ENCODE measurements around the gene CD99L2. TPM values are rescaled to one million over a fixed set of nuclear protein-coding genes. Genes with fewer than 3 reads are reported as not detected.

CD99L2 gene
- total RNA-seq, 4 donors from 2014 or later, result 97.2 to 122 (median 112) TPM

DNA sequence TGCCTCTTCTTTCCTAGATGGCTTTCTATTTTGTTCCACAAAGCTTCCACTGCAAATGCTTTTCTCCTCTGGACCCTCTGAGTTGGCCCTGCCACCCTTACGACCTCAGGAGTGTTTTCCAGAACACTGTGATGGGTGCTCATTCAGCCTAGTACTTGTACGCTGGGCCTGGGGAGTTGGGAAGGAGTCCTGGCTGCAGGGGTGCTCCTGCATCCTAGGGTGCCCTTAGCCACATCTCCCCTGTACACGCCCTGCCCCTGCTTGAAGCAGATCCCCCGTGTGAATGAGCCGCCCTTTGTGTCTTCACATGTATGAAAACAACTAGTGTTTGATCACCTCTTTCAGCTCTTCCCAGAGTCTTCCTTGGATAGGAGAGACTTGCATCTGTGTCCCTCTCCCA is 141.1 kb downstream of the CD99L2 start:
- TF ChIP-seq, protein P1, sequence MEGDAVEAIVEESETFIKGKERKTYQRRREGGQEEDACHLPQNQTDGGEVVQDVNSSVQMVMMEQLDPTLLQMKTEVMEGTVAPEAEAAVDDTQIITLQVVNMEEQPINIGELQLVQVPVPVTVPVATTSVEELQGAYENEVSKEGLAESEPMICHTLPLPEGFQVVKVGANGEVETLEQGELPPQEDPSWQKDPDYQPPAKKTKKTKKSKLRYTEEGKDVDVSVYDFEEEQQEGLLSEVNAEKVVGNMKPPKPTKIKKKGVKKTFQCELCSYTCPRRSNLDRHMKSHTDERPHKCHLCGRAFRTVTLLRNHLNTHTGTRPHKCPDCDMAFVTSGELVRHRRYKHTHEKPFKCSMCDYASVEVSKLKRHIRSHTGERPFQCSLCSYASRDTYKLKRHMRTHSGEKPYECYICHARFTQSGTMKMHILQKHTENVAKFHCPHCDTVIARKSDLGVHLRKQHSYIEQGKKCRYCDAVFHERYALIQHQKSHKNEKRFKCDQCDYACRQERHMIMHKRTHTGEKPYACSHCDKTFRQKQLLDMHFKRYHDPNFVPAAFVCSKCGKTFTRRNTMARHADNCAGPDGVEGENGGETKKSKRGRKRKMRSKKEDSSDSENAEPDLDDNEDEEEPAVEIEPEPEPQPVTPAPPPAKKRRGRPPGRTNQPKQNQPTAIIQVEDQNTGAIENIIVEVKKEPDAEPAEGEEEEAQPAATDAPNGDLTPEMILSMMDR (IDR thresholded peaks at IDR 0.05), result no peak
- no peak for TF ChIP-seq EP300 (IDR thresholded peaks at IDR 0.05)
- TF ChIP-seq POLR2A (IDR thresholded peaks at IDR 0.05), result no peak
- Histone ChIP-seq H3K36me3 (peaks cover 0 to 25% (median 0%) of the 10 kb centered on the region in 3 donors), H3K4me1 (no peaks in the 10 kb centered on the region), H3K27me3 (no peaks in the 10 kb centered on the region), H3K9me3 (no peaks in the 10 kb centered on the region), H3K4me3 (no peak overlapping the region), H3K27ac (no peak overlapping the region)
- no peak for DNase-seq (ENCODE audit: low spot score in 2 of 2)
- 86 to 95% methylated on average over 2 to 5 of the region's 5 CpGs for WGBS, 2 donors

DNA sequence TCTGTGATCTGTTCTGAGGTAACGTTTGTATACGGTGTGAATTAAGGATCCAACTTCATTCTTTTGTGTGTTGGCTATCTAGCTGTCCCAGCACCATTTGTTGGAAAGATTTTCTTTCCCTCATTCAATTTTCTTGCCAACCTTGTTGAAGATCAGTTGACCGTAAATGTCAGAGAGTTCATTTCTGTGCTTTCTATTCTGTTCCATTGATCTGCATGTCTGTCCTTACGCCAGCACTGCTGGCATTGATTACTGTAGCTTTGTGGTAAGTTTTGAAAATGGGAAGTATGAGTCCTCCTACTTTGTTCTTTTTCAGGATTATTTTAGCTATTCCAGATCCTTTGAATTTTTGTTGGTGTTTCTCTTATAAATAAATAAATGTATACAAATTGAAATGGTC is 144.5 kb downstream of the CD99L2 start:
- Histone ChIP-seq H3K9me3 (no peaks in the 10 kb centered on the region), H3K27ac (no peak overlapping the region), H3K27me3 (no peaks in the 10 kb centered on the region), H3K4me3 (no peak overlapping the region), H3K36me3 (peaks cover 0 to 41% (median 0%) of the 10 kb centered on the region in 3 donors), H3K4me1 (no peaks in the 10 kb centered on the region)
- whole genome bisulfite sequencing, 2 donors, result 90 to 97% methylated on average over 4 of the region's 4 CpGs
- DNase-seq (ENCODE audit: low spot score in 2 of 2), result no peak
- TF ChIP-seq, protein P1 (IDR thresholded peaks at IDR 0.05), result no peak
- TF ChIP-seq POLR2A (IDR thresholded peaks at IDR 0.05), result no peak
- TF ChIP-seq EP300 (IDR thresholded peaks at IDR 0.05), result no peak

DNA sequence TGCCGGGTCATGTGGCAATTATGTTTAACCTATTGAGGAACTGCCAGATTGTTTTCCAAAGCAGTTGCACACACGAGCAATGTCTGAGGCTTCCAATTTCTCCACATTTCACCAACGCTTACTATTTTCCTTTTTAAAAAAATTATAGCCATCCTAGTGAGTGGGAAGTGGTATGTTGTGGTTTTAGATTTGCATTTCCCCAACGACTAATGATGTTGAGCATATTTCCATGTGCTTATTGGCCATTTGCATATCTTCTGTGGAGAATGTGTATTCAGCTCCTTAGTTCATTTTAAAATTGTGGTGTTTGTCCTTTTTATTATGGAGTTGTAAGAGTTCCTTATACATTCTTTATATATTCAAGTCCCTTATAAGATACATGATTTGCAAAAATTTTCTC is 145.1 kb downstream of the CD99L2 start:
- WGBS, 2 donors, result 71 to 83% methylated on average over 4 of the region's 4 CpGs
- no peak overlapping the region for H3K27ac ChIP-seq
- no peak for TF ChIP-seq POLR2A (IDR thresholded peaks at IDR 0.05)
- TF ChIP-seq, protein P1 (IDR thresholded peaks at IDR 0.05), result no peak
- no peak for TF ChIP-seq EP300 (IDR thresholded peaks at IDR 0.05)

DNA sequence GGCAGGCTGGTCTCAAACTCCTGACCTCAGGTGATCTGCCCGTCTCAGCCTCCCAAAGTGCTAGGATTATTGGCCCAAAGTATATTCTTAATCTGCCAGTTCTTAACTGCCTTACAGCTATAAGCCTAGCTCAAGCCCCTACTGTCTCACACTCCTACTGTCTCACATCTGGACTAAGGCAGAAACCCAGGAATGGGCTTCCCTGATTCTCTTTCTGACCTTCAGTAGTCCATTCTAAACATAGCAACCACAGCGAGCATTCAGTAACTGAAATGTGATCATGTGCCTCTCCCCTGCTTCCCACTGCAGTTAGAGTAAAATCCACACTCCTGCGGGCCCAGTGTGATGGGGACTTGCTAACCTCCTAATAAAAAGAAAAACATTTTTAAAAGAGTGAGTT is 146.3 kb downstream of the CD99L2 start:
- no peaks in the 10 kb centered on the region for H3K9me3 ChIP-seq
- TF ChIP-seq, protein P1 (IDR thresholded peaks at IDR 0.05), result no peak
- TF ChIP-seq EP300 (IDR thresholded peaks at IDR 0.05) (no peak), POLR2A (IDR thresholded peaks at IDR 0.05) (no peak)
- H3K27ac ChIP-seq, result no peak overlapping the region
- H3K36me3 ChIP-seq, result peaks cover 0 to 29% (median 0%) of the 10 kb centered on the region in 3 donors
- H3K4me3 ChIP-seq, result no peak overlapping the region
- WGBS, 2 donors, result 83 to 84% methylated on average over 3 of the region's 3 CpGs
- no peaks in the 10 kb centered on the region for H3K4me1 ChIP-seq
- H3K27me3 ChIP-seq, result no peaks in the 10 kb centered on the region
- no peak for DNase-seq (ENCODE audit: low spot score in 2 of 2)

More for the DNA sequence above, 145.1 kb downstream of the CD99L2 start:
- Histone ChIP-seq H3K4me1 (no peaks in the 10 kb centered on the region), H3K9me3 (no peaks in the 10 kb centered on the region), H3K4me3 (no peak overlapping the region), H3K27me3 (no peaks in the 10 kb centered on the region), H3K36me3 (peaks cover 0 to 40% (median 0%) of the 10 kb centered on the region in 3 donors)
- no peak for DNase-seq (ENCODE audit: low spot score in 2 of 2)

DNA sequence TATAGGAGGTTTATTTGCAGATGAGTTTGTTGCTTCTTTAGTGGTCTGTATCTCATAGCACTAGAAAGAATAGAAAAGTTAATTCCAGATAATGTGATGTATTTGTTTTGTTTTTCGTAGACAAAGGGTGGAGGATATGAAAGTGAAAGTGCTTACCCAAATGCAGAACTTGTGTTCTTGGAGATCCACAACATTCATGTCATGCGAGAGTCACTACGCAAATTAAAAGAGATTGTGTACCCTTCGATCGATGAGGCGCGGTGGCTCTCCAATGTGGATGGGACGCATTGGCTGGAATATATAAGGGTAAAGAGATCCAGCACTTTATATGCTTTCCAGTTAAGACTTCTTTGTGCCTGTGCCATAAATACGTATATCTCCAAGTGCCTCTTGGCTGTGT is 162.0 kb downstream of the CD99L2 start:
- Histone ChIP-seq H3K27ac (no peak overlapping the region), H3K4me1 (no peaks in the 10 kb centered on the region), H3K9me3 (no peaks in the 10 kb centered on the region), H3K36me3 (peaks cover 0 to 68% (median 0%) of the 10 kb centered on the region in 3 donors), H3K27me3 (no peaks in the 10 kb centered on the region), H3K4me3 (no peak overlapping the region)
- WGBS, 2 donors, result 75 to 80% methylated on average over 9 of the region's 9 CpGs
- DNase-seq (ENCODE audit: low spot score in 2 of 2), result no peak
- TF ChIP-seq POLR2A (IDR thresholded peaks at IDR 0.05) (no peak), EP300 (IDR thresholded peaks at IDR 0.05) (no peak)
- TF ChIP-seq, protein P1 (IDR thresholded peaks at IDR 0.05), result no peak

Data from tibial nerve (tissue), 4 donors.